DOHH2 (cell line): ENCODE measurements around the gene BMP7.

Experiments
- H3F3A ChIP-seq: fragments of 200-600 bp; sonication (generic), shearing (Covaris generic); 2 replicates; pipeline ENCODE4 v1.6.0; 2016; ENCODE audit warnings: antibody characterized with exemption, mild to moderate bottlenecking; ENCODE audit not compliant: control insufficient read depth, insufficient read depth
- H3K27ac ChIP-seq: fragments of 200-600 bp; sonication (generic); 2 replicates; pipeline ENCODE4 v1.5.1; 2014; ENCODE audit warnings: low read depth, mild to moderate bottlenecking, low read length, moderate library complexity
- H3K27me3 ChIP-seq: fragments of 200-600 bp; sonication (generic); 2 replicates; pipeline ENCODE4 v1.6.1; 2014; ENCODE audit warnings: mild to moderate bottlenecking, low read length, mixed read lengths; ENCODE audit not compliant: control insufficient read depth
- H3K36me3 ChIP-seq: fragments of 200-600 bp; sonication (generic); 2 replicates; pipeline ENCODE4 v1.6.1; 2014; ENCODE audit warnings: mild to moderate bottlenecking, low read length, moderate library complexity, mixed read lengths; ENCODE audit not compliant: control insufficient read depth
- H3K4me1 ChIP-seq: fragments of 200-600 bp; sonication (generic); 2 replicates; pipeline ENCODE4 v1.6.1; 2014; ENCODE audit warnings: mild to moderate bottlenecking, low read length, mixed read lengths; ENCODE audit not compliant: control insufficient read depth
- H3K4me2 ChIP-seq: fragments of 200-600 bp; sonication (generic); 2 replicates; pipeline ENCODE4 v1.6.0; 2014; ENCODE audit warnings: mild to moderate bottlenecking, low read length, moderate library complexity
- H3K4me3 ChIP-seq: fragments of 200-600 bp; sonication (generic); 2 replicates; pipeline ENCODE4 v1.5.1; 2014; ENCODE audit warnings: mild to moderate bottlenecking, low read length, mixed read lengths
- H3K79me2 ChIP-seq: fragments of 200-600 bp; sonication (generic); 2 replicates; pipeline ENCODE4 v1.6.1; 2014; ENCODE audit warnings: mild to moderate bottlenecking, low read length, mixed read lengths; ENCODE audit not compliant: control insufficient read depth
- H3K9me2 ChIP-seq: fragments of 200-600 bp; sonication (generic); replicated peaks from 2 replicates; pipeline ENCODE4 v1.6.1; 2014; ENCODE audit warnings: mild to moderate bottlenecking, low read length, mixed read lengths; ENCODE audit not compliant: control insufficient read depth
- H3K9me3 ChIP-seq: fragments of 200-600 bp; sonication (generic); 2 replicates; pipeline ENCODE4 v1.6.1; 2014; ENCODE audit warnings: antibody characterized with exemption, low read length, mixed read lengths; ENCODE audit not compliant: control insufficient read depth, insufficient read depth
- H4K20me1 ChIP-seq: fragments of 200-600 bp; sonication (generic); 2 replicates; pipeline ENCODE4 v1.6.0; 2014; ENCODE audit warnings: low read depth, mild to moderate bottlenecking, antibody characterized with exemption, low read length, moderate library complexity; ENCODE audit not compliant: control insufficient read depth, insufficient read depth
- EZH2phosphoT487 ChIP-seq: fragments of 200-600 bp; sonication (generic); IDR thresholded peaks from 2 replicates; pipeline ENCODE4 v1.6.1; 2017; ENCODE audit warnings: borderline replicate concordance, mild to moderate bottlenecking, antibody characterized with exemption, low read length, moderate library complexity, mixed read lengths
- TF ChIP-seq, protein P1 (sequence below): fragments of 200-600 bp; sonication (generic); IDR thresholded peaks from one replicate; pipeline ENCODE4 v1.5.1; 2014; ENCODE audit warnings: antibody characterized with exemption, mild to moderate bottlenecking, low read depth, low read length; ENCODE audit not compliant: poor library complexity, severe bottlenecking

The BMP7 gene

DNA sequence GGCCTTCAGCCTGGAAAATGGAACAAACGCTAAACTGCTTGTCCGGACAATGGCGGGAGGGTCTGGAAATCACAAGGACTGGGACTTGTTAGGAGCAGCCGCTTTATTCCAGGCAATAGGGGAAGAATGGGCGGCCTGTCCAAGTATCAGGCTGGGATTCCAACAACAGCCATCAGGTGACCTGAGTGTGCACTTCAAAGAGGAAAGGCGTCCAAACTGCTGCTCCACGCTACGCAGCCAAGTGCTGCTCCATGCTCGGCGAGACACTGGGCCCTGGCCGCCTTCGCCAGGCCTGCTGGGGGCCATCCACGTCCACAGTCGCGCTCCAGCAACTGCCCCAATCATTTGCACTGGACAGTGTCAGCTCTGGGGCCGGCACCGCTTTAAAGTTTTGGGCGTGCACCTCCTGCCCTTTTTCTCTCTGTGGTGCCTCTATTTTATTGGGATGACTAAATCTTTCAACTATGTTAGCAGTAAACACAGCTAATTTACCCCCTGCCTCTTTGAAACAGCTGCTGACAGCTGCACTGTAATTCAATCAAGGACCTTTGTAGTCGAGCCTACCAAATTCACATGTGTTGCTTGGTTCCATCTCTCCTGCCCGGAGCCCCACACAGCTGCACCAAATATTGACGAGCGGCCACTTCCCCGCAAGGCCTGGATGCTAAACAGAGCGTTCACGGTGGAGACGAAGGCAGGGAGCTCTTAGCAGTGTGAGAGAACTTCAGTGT lies 98.3 kb downstream of the BMP7 start:
- peaks cover 10% of the 10 kb centered on the region; the same call in 1 of the 2 replicates for H4K20me1 ChIP-seq
- H3F3A ChIP-seq, result peaks cover 75% of the 10 kb centered on the region
- no peak overlapping the region for H3K4me2 ChIP-seq
- H3K27me3 ChIP-seq, result no peaks in the 10 kb centered on the region
- no peak overlapping the region for H3K27ac ChIP-seq
- no peaks in the 10 kb centered on the region for H3K79me2 ChIP-seq
- H3K9me2 ChIP-seq, result no peaks in the 10 kb centered on the region
- no peaks in the 10 kb centered on the region for H3K4me1 ChIP-seq
- TF ChIP-seq EZH2phosphoT487, result no peak
- TF ChIP-seq, protein P1, sequence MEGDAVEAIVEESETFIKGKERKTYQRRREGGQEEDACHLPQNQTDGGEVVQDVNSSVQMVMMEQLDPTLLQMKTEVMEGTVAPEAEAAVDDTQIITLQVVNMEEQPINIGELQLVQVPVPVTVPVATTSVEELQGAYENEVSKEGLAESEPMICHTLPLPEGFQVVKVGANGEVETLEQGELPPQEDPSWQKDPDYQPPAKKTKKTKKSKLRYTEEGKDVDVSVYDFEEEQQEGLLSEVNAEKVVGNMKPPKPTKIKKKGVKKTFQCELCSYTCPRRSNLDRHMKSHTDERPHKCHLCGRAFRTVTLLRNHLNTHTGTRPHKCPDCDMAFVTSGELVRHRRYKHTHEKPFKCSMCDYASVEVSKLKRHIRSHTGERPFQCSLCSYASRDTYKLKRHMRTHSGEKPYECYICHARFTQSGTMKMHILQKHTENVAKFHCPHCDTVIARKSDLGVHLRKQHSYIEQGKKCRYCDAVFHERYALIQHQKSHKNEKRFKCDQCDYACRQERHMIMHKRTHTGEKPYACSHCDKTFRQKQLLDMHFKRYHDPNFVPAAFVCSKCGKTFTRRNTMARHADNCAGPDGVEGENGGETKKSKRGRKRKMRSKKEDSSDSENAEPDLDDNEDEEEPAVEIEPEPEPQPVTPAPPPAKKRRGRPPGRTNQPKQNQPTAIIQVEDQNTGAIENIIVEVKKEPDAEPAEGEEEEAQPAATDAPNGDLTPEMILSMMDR, result no peak
- H3K9me3 ChIP-seq, result no peaks in the 10 kb centered on the region
- H3K4me3 ChIP-seq, result no peak overlapping the region
- H3K36me3 ChIP-seq, result peaks cover 47% of the 10 kb centered on the region

DNA sequence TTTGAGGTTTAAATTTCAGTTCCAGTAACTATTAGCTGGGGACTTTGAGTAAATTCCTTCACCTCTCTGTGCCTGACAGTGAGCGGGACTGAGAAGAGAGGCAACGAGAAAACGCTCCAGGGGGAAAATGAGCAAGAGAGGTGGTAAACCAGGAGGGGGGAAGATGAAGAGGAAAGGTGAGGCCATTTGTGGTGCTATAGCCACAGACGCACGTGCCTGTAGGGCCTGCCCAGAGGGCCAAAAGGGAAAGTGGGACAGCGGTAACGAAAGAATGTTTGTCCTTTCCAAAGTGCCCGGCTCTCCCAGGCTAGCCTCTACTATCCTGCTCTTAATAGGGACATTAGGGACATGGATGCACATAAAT lies 99.2 kb downstream of the BMP7 start:
- Histone ChIP-seq H3K9me3 (no peaks in the 10 kb centered on the region), H3K27ac (no peak overlapping the region), H3K4me3 (no peak overlapping the region), H3K36me3 (peaks cover 39% of the 10 kb centered on the region), H3K9me2 (no peaks in the 10 kb centered on the region), H3K79me2 (no peaks in the 10 kb centered on the region), H4K20me1 (peaks cover 10% of the 10 kb centered on the region; the same call in 1 of the 2 replicates), H3K27me3 (no peaks in the 10 kb centered on the region), H3K4me2 (no peak overlapping the region), H3F3A (peaks cover 69% of the 10 kb centered on the region), H3K4me1 (no peaks in the 10 kb centered on the region)
- TF ChIP-seq EZH2phosphoT487, result no peak
- TF ChIP-seq, protein P1, result no peak

DNA sequence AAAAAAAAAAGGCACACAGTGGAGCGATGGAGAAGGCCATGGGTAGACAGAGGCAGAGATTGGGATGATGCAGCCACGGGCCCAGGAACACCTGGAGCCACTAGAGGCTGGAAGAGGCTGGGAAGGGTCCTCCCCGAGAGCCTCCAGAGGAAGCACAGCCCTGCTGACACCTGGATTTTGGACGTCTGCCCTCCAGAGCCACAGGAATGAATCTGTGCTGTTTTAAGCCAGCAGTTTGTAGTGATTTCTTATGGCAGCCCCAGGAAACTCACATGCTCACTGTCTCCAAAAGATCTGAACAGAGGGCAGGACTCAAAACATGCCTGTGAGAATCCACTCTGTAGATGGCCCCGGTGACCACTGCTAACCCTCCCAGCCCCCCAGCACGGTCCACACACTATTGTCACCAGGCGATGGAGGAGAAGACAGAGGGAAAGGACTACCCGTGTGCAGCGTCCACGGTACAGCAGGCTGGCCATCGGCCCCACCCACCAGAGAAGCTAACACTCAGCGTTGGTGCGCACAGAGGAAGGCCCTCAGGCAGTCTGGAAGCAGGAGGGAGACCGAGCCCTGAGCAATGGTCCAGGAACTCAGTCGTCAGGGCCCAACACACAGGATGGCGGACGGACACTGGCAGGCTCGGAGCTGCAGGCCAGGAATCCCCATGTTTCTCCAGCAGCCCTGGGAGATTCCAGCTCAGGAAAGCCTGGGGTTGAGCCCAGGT lies 99.7 kb downstream of the BMP7 start:
- Histone ChIP-seq H3K4me2 (no peak overlapping the region), H3K4me3 (no peak overlapping the region), H3K27me3 (no peaks in the 10 kb centered on the region), H3K27ac (no peak overlapping the region), H3K9me2 (no peaks in the 10 kb centered on the region), H4K20me1 (peaks cover 10% of the 10 kb centered on the region; the same call in 1 of the 2 replicates), H3K79me2 (no peaks in the 10 kb centered on the region), H3F3A (peaks cover 64% of the 10 kb centered on the region), H3K4me1 (no peaks in the 10 kb centered on the region), H3K9me3 (no peaks in the 10 kb centered on the region), H3K36me3 (peaks cover 33% of the 10 kb centered on the region)
- TF ChIP-seq, protein P1, result no peak
- TF ChIP-seq EZH2phosphoT487, result no peak
